HEK293 (cell line): ENCODE data around the gene CHST8.
A peak's percentile ranks its signal among the peaks of the same experiment; 100 is the strongest.

Source experiments
- AEBP2 ChIP-seq: fragments of 450-650 bp; formaldehyde crosslinking; IDR thresholded peaks from 2 replicates; pipeline ENCODE4 v1.5.1; 2016; ENCODE audit warnings: missing biosample characterization, missing genetic modification characterization, borderline replicate concordance
- ATF2 ChIP-seq: fragments of 450-650 bp; formaldehyde crosslinking; IDR thresholded peaks from 2 replicates; pipeline ENCODE4 v1.5.1; 2016; ENCODE audit warnings: missing biosample characterization, missing genetic modification characterization, low read depth
- EGR2 ChIP-seq: fragments of 450-650 bp; formaldehyde crosslinking; IDR thresholded peaks from 2 replicates; pipeline ENCODE4 v1.5.1; 2016; ENCODE audit warnings: low read depth, missing biosample characterization, missing genetic modification characterization
- GLI2 ChIP-seq: fragments of 450-650 bp; formaldehyde crosslinking; IDR thresholded peaks from 2 replicates; pipeline ENCODE4; 2017; ENCODE audit warnings: missing biosample characterization, missing genetic modification characterization, low read depth, borderline replicate concordance
- KLF10 ChIP-seq: fragments of 450-650 bp; IDR thresholded peaks from 2 replicates; pipeline ENCODE4 v1.5.1; 2018; ENCODE audit warnings: missing biosample characterization, mild to moderate bottlenecking, missing genetic modification characterization
- PRDM4 ChIP-seq: fragments of 450-650 bp; formaldehyde crosslinking; IDR thresholded peaks from 2 replicates; pipeline ENCODE4 v1.5.1; 2017; ENCODE audit warnings: missing biosample characterization, missing genetic modification characterization
- TSHZ1 ChIP-seq: fragments of 450-650 bp; formaldehyde crosslinking; IDR thresholded peaks from 2 replicates; pipeline ENCODE4 v1.5.1; 2016; ENCODE audit warnings: missing biosample characterization, missing genetic modification characterization, borderline replicate concordance
- ZBTB21 ChIP-seq: fragments of 450-650 bp; formaldehyde crosslinking; IDR thresholded peaks from 2 replicates; pipeline ENCODE4 v1.5.1; 2017; ENCODE audit warnings: missing biosample characterization, missing genetic modification characterization
- ZBTB49 ChIP-seq: fragments of 450-650 bp; formaldehyde crosslinking; IDR thresholded peaks from 2 replicates; pipeline ENCODE4 v1.5.1; 2016; ENCODE audit warnings: missing biosample characterization, missing genetic modification characterization, low read depth
- ZNF10 ChIP-seq: fragments of 450-650 bp; formaldehyde crosslinking; IDR thresholded peaks from 2 replicates; pipeline ENCODE4 v1.5.1; 2017; ENCODE audit warnings: missing biosample characterization, missing genetic modification characterization
- ZNF121 ChIP-seq: fragments of 450-650 bp; formaldehyde crosslinking; IDR thresholded peaks from 2 replicates; pipeline ENCODE4 v1.5.1; 2016; ENCODE audit warnings: missing biosample characterization, missing genetic modification characterization
- ZNF174 ChIP-seq: fragments of 450-650 bp; formaldehyde crosslinking; IDR thresholded peaks from 2 replicates; pipeline ENCODE4 v1.5.0; 2017; ENCODE audit warnings: missing biosample characterization, mild to moderate bottlenecking, missing genetic modification characterization
- ZNF2 ChIP-seq: fragments of 450-650 bp; formaldehyde crosslinking; IDR thresholded peaks from 2 replicates; pipeline ENCODE4 v1.5.1; 2016; ENCODE audit warnings: missing biosample characterization, missing genetic modification characterization
- ZNF211 ChIP-seq: fragments of 450-650 bp; formaldehyde crosslinking; IDR thresholded peaks from 2 replicates; pipeline ENCODE4 v1.5.1; 2016; ENCODE audit warnings: low read depth, missing biosample characterization, missing genetic modification characterization
- ZNF23 ChIP-seq: fragments of 450-650 bp; formaldehyde crosslinking; IDR thresholded peaks from 2 replicates; pipeline ENCODE4 v1.5.1; 2016; ENCODE audit warnings: missing biosample characterization, missing genetic modification characterization, borderline replicate concordance
- ZNF280D ChIP-seq: fragments of 450-650 bp; formaldehyde crosslinking; IDR thresholded peaks from 2 replicates; pipeline ENCODE4 v1.5.1; 2016; ENCODE audit warnings: missing biosample characterization, missing genetic modification characterization
- ZNF302 ChIP-seq: fragments of 450-650 bp; formaldehyde crosslinking; IDR thresholded peaks from 2 replicates; pipeline ENCODE4 v1.5.1; 2016; ENCODE audit warnings: missing biosample characterization, missing genetic modification characterization, low read depth
- ZNF585B ChIP-seq: fragments of 450-650 bp; formaldehyde crosslinking; IDR thresholded peaks from 2 replicates; pipeline ENCODE4 v1.5.1; 2016; ENCODE audit warnings: missing biosample characterization, missing genetic modification characterization
- ZNF610 ChIP-seq: fragments of 450-650 bp; formaldehyde crosslinking; IDR thresholded peaks from 2 replicates; pipeline ENCODE4 v1.5.1; 2016; ENCODE audit warnings: missing biosample characterization, missing genetic modification characterization, borderline replicate concordance
- ZNF768 ChIP-seq: fragments of 450-650 bp; formaldehyde crosslinking; IDR thresholded peaks from 2 replicates; pipeline ENCODE4 v1.5.1; 2018; ENCODE audit warnings: missing biosample characterization, mild to moderate bottlenecking, missing genetic modification characterization
- ZNF776 ChIP-seq: fragments of 450-650 bp; formaldehyde crosslinking; IDR thresholded peaks from 2 replicates; pipeline ENCODE4 v1.5.0; 2017; ENCODE audit warnings: missing biosample characterization, missing genetic modification characterization, borderline replicate concordance
- ZNF837 ChIP-seq: fragments of 450-650 bp; formaldehyde crosslinking; IDR thresholded peaks from 2 replicates; pipeline ENCODE4 v1.5.1; 2016; ENCODE audit warnings: missing biosample characterization, missing genetic modification characterization

CHST8 gene

GRCh38 chr19:33819880-33820781 lies 198.4 kb downstream of the CHST8 start (continued):
- TF ChIP-seq ATF2 (tag by site-specific recombination), result no peak
- TF ChIP-seq ZNF10 (tag by site-specific recombination), result no peak
- TF ChIP-seq TSHZ1, result no peak
- no peak for TF ChIP-seq ZBTB49 (tag by site-specific recombination)
- TF ChIP-seq ZNF280D (tag by site-specific recombination), result no peak
- TF ChIP-seq ZNF2 (tag by site-specific recombination), result 0 out of 2 replicates have a peak, but pooled peaks have one; percentile 26
- no peak for TF ChIP-seq ZNF211 (tag by site-specific recombination)
- no peak for TF ChIP-seq ZNF776 (tag by site-specific recombination)
- TF ChIP-seq ZNF121 (tag by site-specific recombination), result no peak
- TF ChIP-seq GLI2, result no peak
- TF ChIP-seq ZNF585B, result no peak
- no peak for TF ChIP-seq EGR2 (tag by site-specific recombination)
- TF ChIP-seq ZNF768 (tag by site-specific recombination), result no peak
- TF ChIP-seq ZNF837 (tag by site-specific recombination), result no peak
- TF ChIP-seq AEBP2 (tag by site-specific recombination), result no peak
- TF ChIP-seq PRDM4 (tag by site-specific recombination), result no peak
- TF ChIP-seq ZNF302 (tag by site-specific recombination), result no peak
- peak; percentile 97 for TF ChIP-seq KLF10 (tag by site-specific recombination)
- no peak for TF ChIP-seq ZNF174 (tag by site-specific recombination)
- TF ChIP-seq ZBTB21 (tag by site-specific recombination), result no peak
- no peak for TF ChIP-seq ZNF23
- no peak for TF ChIP-seq ZNF610 (tag by site-specific recombination)
